ENCODE results near the gene CBY2.
A peak's percentile ranks its signal among the peaks of the same experiment; 100 is the strongest.

CBY2 gene

GRCh38 chr13:45702869-45703391 is 810 bp downstream of the CBY2 start:
- DNase-seq: no peak

GRCh38 chr13:45704211-45704739 is 2.2 kb downstream of the CBY2 start:
- no peak for DNase-seq

GRCh38 chr13:45704854-45705695 is 3.0 kb downstream of the CBY2 start:
- DNase-seq: no peak

- no peak for DNase-seq
These were observed 3.8 kb downstream of the CBY2 start for GRCh38 chr13:45705918-45706317.

GRCh38 chr13:45707516-45708100 is 5.5 kb downstream of the CBY2 start:
- no peak for DNase-seq

- DNase-seq: no peak
These were observed 9.8 kb downstream of the CBY2 start for GRCh38 chr13:45711951-45712350.

GRCh38 chr13:45713106-45713690 is 11.1 kb downstream of the CBY2 start:
- no peak for DNase-seq

- no peak for DNase-seq
These were observed 11.6 kb downstream of the CBY2 start for GRCh38 chr13:45713721-45714120.

- DNase-seq: no peak
These were observed 12.1 kb downstream of the CBY2 start for GRCh38 chr13:45714170-45714569.

- DNase-seq: no peak
These were observed 13.2 kb downstream of the CBY2 start for GRCh38 chr13:45715351-45715750.

GRCh38 chr13:45717349-45717748 is 15.2 kb downstream of the CBY2 start:
- no peak for DNase-seq

- no peak for DNase-seq
These were observed 15.9 kb downstream of the CBY2 start for GRCh38 chr13:45718063-45718462.

GRCh38 chr13:45718992-45719391 is 16.9 kb downstream of the CBY2 start:
- DNase-seq: no peak

GRCh38 chr13:45721203-45721731 is 19.1 kb downstream of the CBY2 start:
- DNase-seq: no peak

- DNase-seq: no peak
These were observed 21.7 kb downstream of the CBY2 start for GRCh38 chr13:45723798-45724197.

GRCh38 chr13:45728759-45729158 is 26.6 kb downstream of the CBY2 start:
- no peak for DNase-seq

- no peak for DNase-seq
These were observed 29.3 kb downstream of the CBY2 start for GRCh38 chr13:45731455-45731854.

GRCh38 chr13:45732916-45733315 is 30.8 kb downstream of the CBY2 start:
- no peak for DNase-seq

GRCh38 chr13:45733361-45733760 is 31.2 kb downstream of the CBY2 start:
- DNase-seq: no peak

- peak in 1 of 2 donors; percentile 23 for DNase-seq
These were observed 35.5 kb downstream of the CBY2 start for GRCh38 chr13:45737571-45738017.

- DNase-seq: no peak
These were observed 40.9 kb downstream of the CBY2 start for GRCh38 chr13:45742985-45743384.

GRCh38 chr13:45744979-45745378 is 42.9 kb downstream of the CBY2 start:
- no peak for DNase-seq

GRCh38 chr13:45747071-45747470 is 45.0 kb downstream of the CBY2 start:
- DNase-seq: no peak
